ENCODE measurements around the gene SPEN.

GRCh38 chr1:15962176-15962575 is 114.7 kb downstream of the SPEN start:
- no peak for TF ChIP-seq CTCF (conservative IDR thresholded peaks at IDR 0.05; ENCODE audit: low read depth, low read length)
- no peak for TF ChIP-seq EZH2 (IDR thresholded peaks at IDR 0.05; ENCODE audit: borderline replicate concordance, low read depth, low read length, poor library complexity, severe bottlenecking)
